ENCODE measurements around the gene VPS8.

Gene VPS8

DNA sequence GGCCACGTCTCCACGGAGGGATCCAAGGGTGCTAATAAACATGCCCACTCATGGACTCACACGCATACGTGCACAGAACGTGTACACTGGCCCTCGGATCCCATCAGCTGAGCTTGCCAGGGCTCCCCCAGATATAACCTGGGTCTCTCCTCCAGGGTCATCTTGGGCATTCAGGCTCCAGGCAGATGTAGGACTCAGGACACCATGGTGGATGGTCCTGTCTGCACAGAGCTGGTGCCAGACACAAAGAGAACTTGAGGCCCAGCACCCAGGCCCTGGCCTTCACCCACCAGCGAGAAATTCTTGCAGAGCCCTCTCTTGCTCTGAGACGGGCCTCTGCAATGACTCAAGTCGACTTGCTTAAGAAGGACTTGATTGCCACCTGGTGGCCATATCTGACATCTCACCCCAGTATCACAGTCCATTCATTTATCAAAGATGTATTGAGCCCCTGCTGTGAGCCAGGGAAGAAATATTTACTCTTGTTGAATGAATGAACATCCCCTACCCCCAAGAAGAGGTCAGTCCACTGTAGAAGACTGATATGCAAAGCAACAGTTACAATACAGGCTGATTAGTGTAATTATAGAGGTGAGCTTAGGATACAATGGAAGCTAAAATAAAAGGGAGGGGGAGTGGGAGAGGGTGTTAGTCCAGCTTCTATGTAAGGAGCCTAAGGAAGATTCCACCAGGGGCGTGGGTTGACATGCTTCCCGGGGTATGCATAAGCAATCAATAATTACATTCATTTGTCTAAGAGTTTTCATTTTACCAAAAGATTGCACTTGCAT lies 34.2 kb upstream of the VPS8 start:
- no peak overlapping the region for H3K4me2 ChIP-seq

GRCh38 chr3:184778426-184779332 lies 33.3 kb upstream of the VPS8 start:
- no peak overlapping the region for H3K4me2 ChIP-seq
- H3K9ac ChIP-seq = no peak overlapping the region
- no peaks in the 10 kb centered on the region for H3K79me2 ChIP-seq (ENCODE audit: insufficient read depth, low read depth)
- TF ChIP-seq CTCF (conservative IDR thresholded peaks at IDR 0.05; ENCODE audit: low read depth, low read length) = no peak
- no peak overlapping the region for H3K27ac ChIP-seq
- H3K4me3 ChIP-seq (IDR thresholded peaks at IDR 0.05; ENCODE audit: insufficient read depth, low read depth, low read length) = no peak overlapping the region
- H3K36me3 ChIP-seq (ENCODE audit: insufficient read depth) = no peaks in the 10 kb centered on the region
- 0 out of 2 replicates have a peak overlapping the region, but pooled peaks have one; percentile 7 for H2AFZ ChIP-seq (ENCODE audit: low read depth)
- H4K20me1 ChIP-seq (ENCODE audit: insufficient read depth) = no peaks in the 10 kb centered on the region
- peaks cover 12% of the 10 kb centered on the region; the same call in 1 of the 2 replicates for H3K27me3 ChIP-seq (ENCODE audit: insufficient read depth, low read depth)
- H3K4me1 ChIP-seq (ENCODE audit: low read depth, poor library complexity, severe bottlenecking) = no peaks in the 10 kb centered on the region

More for the DNA sequence above, 34.2 kb upstream of the VPS8 start:
- no peaks in the 10 kb centered on the region for H3K36me3 ChIP-seq (ENCODE audit: insufficient read depth)
- no peaks in the 10 kb centered on the region for H3K4me1 ChIP-seq (ENCODE audit: low read depth, poor library complexity, severe bottlenecking)
- TF ChIP-seq CTCF (conservative IDR thresholded peaks at IDR 0.05; ENCODE audit: low read depth, low read length) = peak; percentile 98
- no peak overlapping the region for H3K4me3 ChIP-seq (IDR thresholded peaks at IDR 0.05; ENCODE audit: insufficient read depth, low read depth, low read length)
- no peak overlapping the region for H3K9ac ChIP-seq
- no peak overlapping the region for H3K27ac ChIP-seq
- H2AFZ ChIP-seq (ENCODE audit: low read depth) = peak overlapping the region; percentile 8; the same call in 1 of the 2 replicates
- H3K27me3 ChIP-seq (ENCODE audit: insufficient read depth, low read depth) = peaks cover 12% of the 10 kb centered on the region; the same call in 1 of the 2 replicates
- no peaks in the 10 kb centered on the region for H3K79me2 ChIP-seq (ENCODE audit: insufficient read depth, low read depth)
- H4K20me1 ChIP-seq (ENCODE audit: insufficient read depth) = no peaks in the 10 kb centered on the region

DNA sequence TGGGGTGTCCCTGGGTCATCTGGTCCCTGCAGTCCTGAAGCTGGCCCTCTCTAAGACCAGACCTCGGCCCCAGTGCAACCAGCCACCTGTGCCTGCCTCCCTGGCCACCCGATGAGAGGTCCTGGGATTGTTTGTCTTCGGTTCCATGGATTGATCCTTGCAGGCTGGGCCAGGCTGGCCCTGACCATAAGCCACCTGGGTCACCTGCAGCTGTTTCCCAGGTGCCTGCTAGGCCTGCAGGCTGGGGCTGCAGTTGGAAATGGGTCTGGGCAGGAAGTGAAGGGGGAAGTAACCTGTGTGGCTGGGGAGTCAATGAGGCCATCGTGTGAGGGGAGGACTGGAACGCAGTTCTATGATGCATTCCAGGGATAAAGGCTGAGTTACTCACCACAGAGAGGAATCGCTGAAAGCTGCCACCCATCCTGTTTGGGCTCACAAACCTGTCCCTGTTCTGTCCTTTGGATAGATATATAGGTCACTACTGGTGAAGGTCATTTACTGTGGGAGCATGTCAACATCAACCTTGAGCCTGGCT lies 30.9 kb upstream of the VPS8 start:
- Histone ChIP-seq H3K9ac (no peak overlapping the region), H3K4me1 (ENCODE audit: low read depth, poor library complexity, severe bottlenecking) (peaks cover 5% of the 10 kb centered on the region), H3K27ac (no peak overlapping the region), H3K4me3 (IDR thresholded peaks at IDR 0.05; ENCODE audit: insufficient read depth, low read depth, low read length) (no peak overlapping the region), H3K27me3 (ENCODE audit: insufficient read depth, low read depth) (peaks cover 8% of the 10 kb centered on the region; the same call in 1 of the 2 replicates), H4K20me1 (ENCODE audit: insufficient read depth) (no peaks in the 10 kb centered on the region), H3K79me2 (ENCODE audit: insufficient read depth, low read depth) (no peaks in the 10 kb centered on the region), H3K4me2 (no peak overlapping the region), H2AFZ (ENCODE audit: low read depth) (no peak overlapping the region), H3K36me3 (ENCODE audit: insufficient read depth) (no peaks in the 10 kb centered on the region)
- TF ChIP-seq CTCF (conservative IDR thresholded peaks at IDR 0.05; ENCODE audit: low read depth, low read length) = no peak

- H3K9ac ChIP-seq = no peak overlapping the region
These were observed 30.2 kb upstream of the VPS8 start for GRCh38 chr3:184781801-184782200.

More at GRCh38 chr3:184781801-184782200, 30.2 kb upstream of the VPS8 start:
- H3K4me1 ChIP-seq (ENCODE audit: low read depth, poor library complexity, severe bottlenecking) = peaks cover 5% of the 10 kb centered on the region
- no peak overlapping the region for H3K4me3 ChIP-seq (IDR thresholded peaks at IDR 0.05; ENCODE audit: insufficient read depth, low read depth, low read length)
- no peaks in the 10 kb centered on the region for H4K20me1 ChIP-seq (ENCODE audit: insufficient read depth)
- H3K27me3 ChIP-seq (ENCODE audit: insufficient read depth, low read depth) = peaks cover 8% of the 10 kb centered on the region; the same call in 1 of the 2 replicates
- H3K27ac ChIP-seq = no peak overlapping the region
- no peak overlapping the region for H2AFZ ChIP-seq (ENCODE audit: low read depth)
- no peaks in the 10 kb centered on the region for H3K79me2 ChIP-seq (ENCODE audit: insufficient read depth, low read depth)
- H3K36me3 ChIP-seq (ENCODE audit: insufficient read depth) = no peaks in the 10 kb centered on the region
- H3K4me2 ChIP-seq = no peak overlapping the region
- no peak for TF ChIP-seq CTCF (conservative IDR thresholded peaks at IDR 0.05; ENCODE audit: low read depth, low read length)
